Panc1 (cell line): Measurements from ENCODE around the gene TGIF2. TPM values are rescaled to one million over a fixed set of nuclear protein-coding genes. Genes with fewer than 3 reads are reported as not detected.

Experiments used
- ATAC-seq: fragments of 200-7000 bp; cut with Tn5 transposase; 2 replicates; pipeline ENCODE4 v1.9.1; 2020; ENCODE audit warnings: mild to moderate bottlenecking, moderate library complexity
- BruUV-seq: library from RNA; stranded (reverse); fragments of 400-500 nt; replicated peaks from 2 replicates; lab custom pipeline; 2021; lab: Mats Ljungman, UMichigan
- CTCF ChIA-PET: fragments of 300-600 bp; sonication (Branson Sonifier 250); formaldehyde crosslinking; loops from one replicate; lab custom pipeline; 2022; ENCODE audit warnings: antibody characterized with exemption; lab: Charles Lee
- POLR2A ChIA-PET: fragments of 300-600 bp; sonication (Branson Sonifier 250); formaldehyde crosslinking; loops from one replicate; lab custom pipeline; 2022; ENCODE audit warnings: antibody characterized with exemption; lab: Charles Lee
- DNase-seq: peaks from one replicate; pipeline ENCODE4 v3.0.0-alpha.2; 2010; ENCODE audit warnings: low read depth, low spot score
- H3K27ac ChIP-seq: 2 replicates; pipeline ENCODE4 v1.5.1; 2011; ENCODE audit warnings: mild to moderate bottlenecking, low read length, inconsistent platforms
- H3K27me3 ChIP-seq: fragments of 200-500 bp; sonication (Bioruptor generic); 2 replicates; pipeline ENCODE4 v1.6.0; 2014; ENCODE audit warnings: low read length, inconsistent platforms; ENCODE audit not compliant: control insufficient read depth, insufficient read depth
- H3K36me3 ChIP-seq: fragments of 200-500 bp; sonication (Bioruptor generic); 2 replicates; pipeline ENCODE4 v1.5.1; 2014; ENCODE audit warnings: inconsistent platforms, mild to moderate bottlenecking, low read length, moderate library complexity; ENCODE audit not compliant: control insufficient read depth, insufficient read depth
- H3K4me1 ChIP-seq: 2 replicates; pipeline ENCODE4 v1.5.1; 2011; ENCODE audit warnings: inconsistent platforms, mild to moderate bottlenecking, low read length, moderate library complexity; ENCODE audit not compliant: control insufficient read depth, insufficient read depth
- H3K4me3 ChIP-seq, 2 experiments: 2 replicates each; pipeline ENCODE4 v1.5.1; 2011 to 2012; ENCODE audit warnings: low read depth in 2 of 2, low read length in 2 of 2, mild to moderate bottlenecking in 2 of 2, inconsistent platforms in 1 of 2, moderate library complexity in 1 of 2
- H3K9me3 ChIP-seq: fragments of 200-500 bp; sonication (Bioruptor generic); 2 replicates; pipeline ENCODE4 v1.5.1; 2014; ENCODE audit warnings: low read depth, mild to moderate bottlenecking, inconsistent platforms, low read length, moderate library complexity; ENCODE audit not compliant: control insufficient read depth, insufficient read depth
- POLR2AphosphoS5 ChIP-seq: IDR thresholded peaks from 2 replicates; pipeline ENCODE4 v1.6.1; 2012; ENCODE audit warnings: mild to moderate bottlenecking, low read depth, low read length, moderate library complexity
- SIN3A ChIP-seq: IDR thresholded peaks from 2 replicates; pipeline ENCODE4 v1.6.1; 2012; ENCODE audit warnings: low read depth, mild to moderate bottlenecking, low read length, moderate library complexity, borderline replicate concordance; ENCODE audit not compliant: insufficient read depth
- TCF7L2 ChIP-seq: IDR thresholded peaks from 2 replicates; pipeline ENCODE4 v1.6.1; 2011; ENCODE audit warnings: mild to moderate bottlenecking, low read depth, low read length, inconsistent platforms
- in situ Hi-C: cut with HindIII; loops from 2 replicates; pipeline ENCODE4 v1.10.0; 2016; ENCODE audit warnings: low sequenced_read_pairs, low pct_unique_long_range_greater_than_20kb
- intact Hi-C: fragments of 100-400 bp; cut with micrococcal nuclease; formaldehyde crosslinking; loops from one replicate; pipeline ENCODE4 v1.10.0; 2022; ENCODE audit not compliant: unreplicated experiment
- total RNA-seq: library from RNA; stranded (reverse); gene quantifications from one replicate; pipeline ENCODE4 v1.2.1, GENCODE V29; 2021; ENCODE audit not compliant: unreplicated experiment
- TF ChIP-seq, protein P1 (sequence below), 2 experiments: IDR thresholded peaks; 2 replicates each; pipeline ENCODE4 v1.6.1; 2011 to 2012; ENCODE audit warnings: low read depth in 2 of 2, control low read depth in 1 of 2, low read length in 1 of 2, mild to moderate bottlenecking in 1 of 2, moderate library complexity in 1 of 2; ENCODE audit not compliant: insufficient read depth in 1 of 2
- TF ChIP-seq, protein P2 (sequence below): fragments of 450-650 bp; IDR thresholded peaks from 2 replicates; pipeline ENCODE4 v1.5.1; 2017; ENCODE audit warnings: mild to moderate bottlenecking

The TGIF2 gene
- total RNA-seq, 1 experiment from 2014 or later: 18.0 TPM

DNA sequence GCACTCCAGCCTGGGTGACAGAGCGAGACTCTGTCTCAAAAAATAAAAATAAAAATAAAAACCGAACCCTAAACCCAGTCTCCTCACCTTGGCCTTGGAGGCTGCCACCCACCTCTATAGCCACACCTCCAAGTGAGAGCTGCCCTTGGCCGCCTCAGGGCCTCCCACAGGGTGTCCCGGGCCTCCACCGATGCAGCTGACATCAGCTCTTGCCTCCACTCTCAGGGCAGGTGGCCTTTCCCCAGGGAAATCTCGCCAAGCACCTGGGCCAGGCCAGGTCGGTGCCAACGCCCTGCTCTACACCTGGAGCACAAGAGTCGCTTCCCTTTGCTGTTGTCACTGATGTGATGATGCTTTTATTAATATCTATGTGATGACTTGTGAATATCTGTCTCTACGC, 41.0 kb upstream of the TGIF2 start:
- intact Hi-C loops (no loop called here), in situ Hi-C loops (no loop called here)
- TF ChIP-seq, protein P1, sequence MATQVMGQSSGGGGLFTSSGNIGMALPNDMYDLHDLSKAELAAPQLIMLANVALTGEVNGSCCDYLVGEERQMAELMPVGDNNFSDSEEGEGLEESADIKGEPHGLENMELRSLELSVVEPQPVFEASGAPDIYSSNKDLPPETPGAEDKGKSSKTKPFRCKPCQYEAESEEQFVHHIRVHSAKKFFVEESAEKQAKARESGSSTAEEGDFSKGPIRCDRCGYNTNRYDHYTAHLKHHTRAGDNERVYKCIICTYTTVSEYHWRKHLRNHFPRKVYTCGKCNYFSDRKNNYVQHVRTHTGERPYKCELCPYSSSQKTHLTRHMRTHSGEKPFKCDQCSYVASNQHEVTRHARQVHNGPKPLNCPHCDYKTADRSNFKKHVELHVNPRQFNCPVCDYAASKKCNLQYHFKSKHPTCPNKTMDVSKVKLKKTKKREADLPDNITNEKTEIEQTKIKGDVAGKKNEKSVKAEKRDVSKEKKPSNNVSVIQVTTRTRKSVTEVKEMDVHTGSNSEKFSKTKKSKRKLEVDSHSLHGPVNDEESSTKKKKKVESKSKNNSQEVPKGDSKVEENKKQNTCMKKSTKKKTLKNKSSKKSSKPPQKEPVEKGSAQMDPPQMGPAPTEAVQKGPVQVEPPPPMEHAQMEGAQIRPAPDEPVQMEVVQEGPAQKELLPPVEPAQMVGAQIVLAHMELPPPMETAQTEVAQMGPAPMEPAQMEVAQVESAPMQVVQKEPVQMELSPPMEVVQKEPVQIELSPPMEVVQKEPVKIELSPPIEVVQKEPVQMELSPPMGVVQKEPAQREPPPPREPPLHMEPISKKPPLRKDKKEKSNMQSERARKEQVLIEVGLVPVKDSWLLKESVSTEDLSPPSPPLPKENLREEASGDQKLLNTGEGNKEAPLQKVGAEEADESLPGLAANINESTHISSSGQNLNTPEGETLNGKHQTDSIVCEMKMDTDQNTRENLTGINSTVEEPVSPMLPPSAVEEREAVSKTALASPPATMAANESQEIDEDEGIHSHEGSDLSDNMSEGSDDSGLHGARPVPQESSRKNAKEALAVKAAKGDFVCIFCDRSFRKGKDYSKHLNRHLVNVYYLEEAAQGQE (IDR thresholded peaks at IDR 0.05; ENCODE audit: insufficient read depth in 1 of 2, low read depth in 2 of 2, low read length in 1 of 2): no peak
- TF ChIP-seq TCF7L2 (no peak), SIN3A (no peak), POLR2AphosphoS5 (no peak)
- TF ChIP-seq, protein P2, sequence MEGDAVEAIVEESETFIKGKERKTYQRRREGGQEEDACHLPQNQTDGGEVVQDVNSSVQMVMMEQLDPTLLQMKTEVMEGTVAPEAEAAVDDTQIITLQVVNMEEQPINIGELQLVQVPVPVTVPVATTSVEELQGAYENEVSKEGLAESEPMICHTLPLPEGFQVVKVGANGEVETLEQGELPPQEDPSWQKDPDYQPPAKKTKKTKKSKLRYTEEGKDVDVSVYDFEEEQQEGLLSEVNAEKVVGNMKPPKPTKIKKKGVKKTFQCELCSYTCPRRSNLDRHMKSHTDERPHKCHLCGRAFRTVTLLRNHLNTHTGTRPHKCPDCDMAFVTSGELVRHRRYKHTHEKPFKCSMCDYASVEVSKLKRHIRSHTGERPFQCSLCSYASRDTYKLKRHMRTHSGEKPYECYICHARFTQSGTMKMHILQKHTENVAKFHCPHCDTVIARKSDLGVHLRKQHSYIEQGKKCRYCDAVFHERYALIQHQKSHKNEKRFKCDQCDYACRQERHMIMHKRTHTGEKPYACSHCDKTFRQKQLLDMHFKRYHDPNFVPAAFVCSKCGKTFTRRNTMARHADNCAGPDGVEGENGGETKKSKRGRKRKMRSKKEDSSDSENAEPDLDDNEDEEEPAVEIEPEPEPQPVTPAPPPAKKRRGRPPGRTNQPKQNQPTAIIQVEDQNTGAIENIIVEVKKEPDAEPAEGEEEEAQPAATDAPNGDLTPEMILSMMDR: no peak
- H3K27ac ChIP-seq: no peak overlapping the region
- H3K27me3 ChIP-seq: no peaks in the 10 kb centered on the region
- no peaks in the 10 kb centered on the region for H3K9me3 ChIP-seq
- DNase-seq (no peak), ATAC-seq (no peak)
- H3K36me3 ChIP-seq: no peaks in the 10 kb centered on the region; the same call in 1 of the 2 replicates
- ChIA-PET POLR2A (no interaction called here), CTCF (no interaction called here)
- no TSS peak for BruUV-seq
- no peak overlapping the region for H3K4me3 ChIP-seq
- H3K4me1 ChIP-seq: no peaks in the 10 kb centered on the region

DNA sequence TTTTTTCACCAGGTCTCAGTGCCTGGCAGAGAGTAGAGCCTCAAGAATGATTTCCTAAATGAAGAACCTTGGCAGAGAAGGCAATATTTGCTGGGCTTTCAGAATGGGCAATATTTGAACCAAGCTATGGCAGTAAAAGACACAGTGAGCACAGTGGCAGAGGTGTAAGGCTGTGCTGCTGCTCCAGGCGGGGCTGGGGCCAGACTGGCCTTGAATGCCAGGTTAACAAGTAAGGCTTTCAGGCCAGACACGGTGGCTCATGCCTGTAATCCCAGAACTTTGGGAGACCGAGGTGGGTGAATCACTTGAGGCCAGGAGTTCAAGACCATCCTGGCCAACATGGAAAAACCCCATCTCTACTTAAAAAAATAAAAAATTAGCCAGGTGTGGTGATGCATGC, 40.6 kb upstream of the TGIF2 start:
- intact Hi-C loops: no loop called here
- Histone ChIP-seq H3K36me3 (no peaks in the 10 kb centered on the region), H3K4me3 (no peak overlapping the region), H3K9me3 (no peaks in the 10 kb centered on the region), H3K4me1 (no peaks in the 10 kb centered on the region), H3K27ac (no peak overlapping the region), H3K27me3 (no peaks in the 10 kb centered on the region)
- in situ Hi-C loops: no loop called here
- no peak for TF ChIP-seq TCF7L2
- no peak for TF ChIP-seq SIN3A
- no peak for TF ChIP-seq POLR2AphosphoS5
- TF ChIP-seq, protein P1 (IDR thresholded peaks at IDR 0.05; ENCODE audit: insufficient read depth in 1 of 2, low read depth in 2 of 2, low read length in 1 of 2): no peak
- TF ChIP-seq, protein P2: no peak
- ChIA-PET CTCF (no interaction called here), POLR2A (interaction anchor here (0.6 kb wide), 1 partner anchor 379 kb away, joined by 3 read pairs; no protein-coding TSS in a partner anchor)
- DNase-seq: no peak
- BruUV-seq: no TSS peak
- no peak for ATAC-seq
